ENCODE data around the gene SPATA21. TPM values are rescaled to one million over a fixed set of nuclear protein-coding genes. Genes with fewer than 3 reads are reported as not detected.
"Not testable (repeated sequence)": the region's sequence is repeated elsewhere in the genome, so short reads cannot be mapped to it uniquely, and the experiment has no call there.

The SPATA21 gene, protein sequence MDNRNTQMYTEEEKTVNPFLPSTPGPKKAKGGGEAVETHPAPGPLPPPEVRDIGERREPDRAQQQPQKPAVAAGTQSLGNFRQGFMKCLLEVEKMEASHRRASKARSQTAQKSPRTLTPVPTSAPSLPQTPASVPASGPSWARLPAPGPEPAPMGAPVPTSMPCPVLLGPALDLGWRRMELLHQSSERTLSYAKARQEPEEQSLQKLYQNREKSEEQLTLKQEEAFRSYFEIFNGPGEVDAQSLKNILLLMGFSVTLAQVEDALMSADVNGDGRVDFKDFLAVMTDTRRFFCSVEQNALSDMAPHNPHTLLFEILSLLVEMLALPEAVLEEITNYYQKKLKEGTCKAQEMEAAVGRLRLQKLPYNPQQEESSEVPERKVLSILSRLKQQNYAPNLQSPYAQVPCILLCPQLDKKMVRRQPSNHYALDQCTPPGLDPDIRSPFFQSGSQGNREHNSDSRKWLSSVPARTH
- polyA plus RNA-seq (2013, experiment 1 of 2), result not detected
- polyA plus RNA-seq (2013, experiment 2 of 2), result not detected

DNA sequence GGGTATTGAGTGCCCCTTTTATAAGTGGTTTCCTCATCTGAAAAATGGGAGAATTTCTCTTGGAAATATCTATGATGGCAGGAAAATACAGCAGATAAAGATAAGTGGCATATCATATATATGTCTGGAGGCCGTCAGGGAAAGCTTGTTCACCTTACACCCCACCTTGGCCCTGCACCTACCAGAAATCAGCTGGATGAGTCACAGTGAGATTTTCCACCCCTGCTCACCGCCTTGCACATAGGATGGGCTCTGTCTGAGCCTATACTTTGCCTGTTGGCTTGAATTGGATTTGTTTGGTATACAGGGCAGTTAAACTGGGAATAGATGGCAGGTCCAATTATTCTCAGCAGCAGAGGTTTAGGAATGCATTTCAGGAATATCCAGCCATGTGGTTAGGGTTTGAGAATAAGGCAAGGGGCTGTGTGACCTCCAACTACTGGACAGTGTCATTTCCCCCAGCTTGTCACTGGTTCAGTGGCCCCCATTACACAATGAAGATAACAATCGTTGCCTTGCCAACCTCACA, at the start of gene SPATA21:
TSS of gene SPATA21 (minus strand) at position 479 of the 529 bp plus-strand sequence. CDS start 6,053 bp downstream, outside the sequence.
- WGBS, result 84% methylated on average over 3 of the region's 3 CpGs
- Histone ChIP-seq H3K4me1 (ENCODE audit: insufficient read depth, low read length) (no peaks in the 10 kb centered on the region), H3K36me3 (ENCODE audit: insufficient read depth, low read length) (no peaks in the 10 kb centered on the region), H3K4me3 (ENCODE audit: low read length) (no peak within 1 kb of the TSS), H3K27ac (ENCODE audit: low read depth, low read length) (no peak within 1 kb of the TSS), H3K9ac (ENCODE audit: low read depth, low read length) (no peak within 1 kb of the TSS), H3K9me3 (ENCODE audit: insufficient read depth, low read depth, low read length) (no peaks in the 10 kb centered on the region), H3K27me3 (ENCODE audit: insufficient read depth, low read length) (0 out of 2 replicates have a peak, but pooled peaks cover under 1% of the 10 kb centered on the region)

GRCh38 chr1:16487011-16487410, 49.8 kb upstream of the SPATA21 start:
- H3K9me3 ChIP-seq (ENCODE audit: insufficient read depth, low read depth, low read length); H3K4me1 ChIP-seq (ENCODE audit: insufficient read depth, low read length); H3K4me3 ChIP-seq (ENCODE audit: low read length); H3K9ac ChIP-seq (ENCODE audit: low read depth, low read length); H3K27ac ChIP-seq (ENCODE audit: low read depth, low read length); H3K27me3 ChIP-seq (ENCODE audit: insufficient read depth, low read length): not testable (repeated sequence)
- H3K36me3 ChIP-seq (ENCODE audit: insufficient read depth, low read length), result peaks cover 20% of the 10 kb centered on the region

GRCh38 chr1:16486316-16486715, 49.1 kb upstream of the SPATA21 start:
- H3K9me3 ChIP-seq (ENCODE audit: insufficient read depth, low read depth, low read length); H3K4me1 ChIP-seq (ENCODE audit: insufficient read depth, low read length); H3K4me3 ChIP-seq (ENCODE audit: low read length); H3K27ac ChIP-seq (ENCODE audit: low read depth, low read length); H3K27me3 ChIP-seq (ENCODE audit: insufficient read depth, low read length); H3K9ac ChIP-seq (ENCODE audit: low read depth, low read length): not testable (repeated sequence)
- peaks cover 25% of the 10 kb centered on the region for H3K36me3 ChIP-seq (ENCODE audit: insufficient read depth, low read length)
- WGBS, result 95% methylated on average over 8 of the region's 8 CpGs

- H3K27ac ChIP-seq (ENCODE audit: low read depth, low read length), result no peak overlapping the region
- no peaks in the 10 kb centered on the region for H3K27me3 ChIP-seq (ENCODE audit: insufficient read depth, low read length)
- 96% methylated on average over 6 of the region's 6 CpGs for WGBS
- H3K4me3 ChIP-seq (ENCODE audit: low read length), result no peak overlapping the region
- no peaks in the 10 kb centered on the region for H3K9me3 ChIP-seq (ENCODE audit: insufficient read depth, low read depth, low read length)
- peaks cover 34% of the 10 kb centered on the region for H3K36me3 ChIP-seq (ENCODE audit: insufficient read depth, low read length)
- H3K4me1 ChIP-seq (ENCODE audit: insufficient read depth, low read length), result no peaks in the 10 kb centered on the region
- H3K9ac ChIP-seq (ENCODE audit: low read depth, low read length), result no peak overlapping the region
These were observed 47.7 kb upstream of the SPATA21 start for GRCh38 chr1:16484931-16485330.

DNA sequence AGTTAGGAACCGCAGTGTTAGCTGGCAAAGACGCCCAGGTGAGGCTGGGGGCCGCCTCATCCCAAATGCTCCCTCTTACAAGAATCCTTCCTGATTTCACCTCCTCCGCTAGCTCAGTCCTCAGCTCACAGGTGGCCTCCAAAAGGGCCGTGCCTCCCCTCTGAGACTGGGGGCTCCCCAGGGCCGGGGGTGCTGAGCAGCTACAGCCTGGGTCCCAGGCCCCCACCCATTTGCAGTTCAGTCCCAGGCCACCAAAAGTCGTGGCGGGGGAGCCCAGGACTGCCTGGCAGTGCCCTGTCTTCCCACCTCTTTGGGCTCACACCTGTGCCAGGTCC, 47.2 kb upstream of the SPATA21 start:
- H3K36me3 ChIP-seq (ENCODE audit: insufficient read depth, low read length), result peaks cover 29% of the 10 kb centered on the region
- H3K27me3 ChIP-seq (ENCODE audit: insufficient read depth, low read length), result no peaks in the 10 kb centered on the region
- no peak overlapping the region for H3K9ac ChIP-seq (ENCODE audit: low read depth, low read length)
- H3K4me3 ChIP-seq (ENCODE audit: low read length), result no peak overlapping the region
- whole genome bisulfite sequencing, result 93% methylated on average over 8 of the region's 8 CpGs
- no peaks in the 10 kb centered on the region for H3K4me1 ChIP-seq (ENCODE audit: insufficient read depth, low read length)
- no peak overlapping the region for H3K27ac ChIP-seq (ENCODE audit: low read depth, low read length)
- no peaks in the 10 kb centered on the region for H3K9me3 ChIP-seq (ENCODE audit: insufficient read depth, low read depth, low read length)

- WGBS, result 90% methylated on average over 42 of the region's 45 CpGs
- H3K36me3 ChIP-seq (ENCODE audit: insufficient read depth, low read length), result peaks cover 27% of the 10 kb centered on the region
- not testable (repeated sequence) for H3K9ac ChIP-seq (ENCODE audit: low read depth, low read length); H3K27ac ChIP-seq (ENCODE audit: low read depth, low read length); H3K27me3 ChIP-seq (ENCODE audit: insufficient read depth, low read length); H3K4me3 ChIP-seq (ENCODE audit: low read length); H3K9me3 ChIP-seq (ENCODE audit: insufficient read depth, low read depth, low read length); H3K4me1 ChIP-seq (ENCODE audit: insufficient read depth, low read length)
These were observed 46.6 kb upstream of the SPATA21 start for GRCh38 chr1:16483639-16484500.

DNA sequence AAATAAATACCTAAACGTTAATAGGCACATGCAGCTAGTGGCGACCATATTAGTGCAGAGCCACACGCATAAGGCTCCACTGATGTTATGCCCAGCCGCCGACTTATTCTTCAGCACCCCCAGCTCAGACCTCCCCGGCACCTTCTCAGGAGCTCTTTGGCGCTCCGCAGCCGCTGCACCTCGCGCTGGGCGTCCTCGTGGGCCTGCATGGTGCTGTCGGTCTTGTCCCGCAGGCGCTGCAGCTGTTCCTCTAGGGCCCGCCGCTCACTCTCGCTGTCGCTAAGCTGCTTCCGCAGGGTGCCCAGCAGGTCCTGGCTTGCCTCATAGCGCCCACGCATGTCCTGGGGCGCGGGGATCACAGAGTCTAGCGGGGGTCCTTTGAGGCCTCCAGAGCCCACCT, 45.9 kb upstream of the SPATA21 start:
- not testable (repeated sequence) for H3K9me3 ChIP-seq (ENCODE audit: insufficient read depth, low read depth, low read length); H3K9ac ChIP-seq (ENCODE audit: low read depth, low read length); H3K27ac ChIP-seq (ENCODE audit: low read depth, low read length); H3K4me1 ChIP-seq (ENCODE audit: insufficient read depth, low read length); H3K4me3 ChIP-seq (ENCODE audit: low read length); H3K27me3 ChIP-seq (ENCODE audit: insufficient read depth, low read length)
- peaks cover 34% of the 10 kb centered on the region for H3K36me3 ChIP-seq (ENCODE audit: insufficient read depth, low read length)
- 96% methylated on average over 26 of the region's 26 CpGs for WGBS

GRCh38 chr1:16478091-16478490, 40.9 kb upstream of the SPATA21 start:
- Histone ChIP-seq H3K27ac (ENCODE audit: low read depth, low read length) (no peak overlapping the region), H3K9me3 (ENCODE audit: insufficient read depth, low read depth, low read length) (no peaks in the 10 kb centered on the region), H3K27me3 (ENCODE audit: insufficient read depth, low read length) (no peaks in the 10 kb centered on the region), H3K36me3 (ENCODE audit: insufficient read depth, low read length) (peaks cover 49% of the 10 kb centered on the region), H3K4me3 (ENCODE audit: low read length) (no peak overlapping the region), H3K4me1 (ENCODE audit: insufficient read depth, low read length) (no peaks in the 10 kb centered on the region), H3K9ac (ENCODE audit: low read depth, low read length) (no peak overlapping the region)
- 95% methylated on average over 12 of the region's 12 CpGs for WGBS

DNA sequence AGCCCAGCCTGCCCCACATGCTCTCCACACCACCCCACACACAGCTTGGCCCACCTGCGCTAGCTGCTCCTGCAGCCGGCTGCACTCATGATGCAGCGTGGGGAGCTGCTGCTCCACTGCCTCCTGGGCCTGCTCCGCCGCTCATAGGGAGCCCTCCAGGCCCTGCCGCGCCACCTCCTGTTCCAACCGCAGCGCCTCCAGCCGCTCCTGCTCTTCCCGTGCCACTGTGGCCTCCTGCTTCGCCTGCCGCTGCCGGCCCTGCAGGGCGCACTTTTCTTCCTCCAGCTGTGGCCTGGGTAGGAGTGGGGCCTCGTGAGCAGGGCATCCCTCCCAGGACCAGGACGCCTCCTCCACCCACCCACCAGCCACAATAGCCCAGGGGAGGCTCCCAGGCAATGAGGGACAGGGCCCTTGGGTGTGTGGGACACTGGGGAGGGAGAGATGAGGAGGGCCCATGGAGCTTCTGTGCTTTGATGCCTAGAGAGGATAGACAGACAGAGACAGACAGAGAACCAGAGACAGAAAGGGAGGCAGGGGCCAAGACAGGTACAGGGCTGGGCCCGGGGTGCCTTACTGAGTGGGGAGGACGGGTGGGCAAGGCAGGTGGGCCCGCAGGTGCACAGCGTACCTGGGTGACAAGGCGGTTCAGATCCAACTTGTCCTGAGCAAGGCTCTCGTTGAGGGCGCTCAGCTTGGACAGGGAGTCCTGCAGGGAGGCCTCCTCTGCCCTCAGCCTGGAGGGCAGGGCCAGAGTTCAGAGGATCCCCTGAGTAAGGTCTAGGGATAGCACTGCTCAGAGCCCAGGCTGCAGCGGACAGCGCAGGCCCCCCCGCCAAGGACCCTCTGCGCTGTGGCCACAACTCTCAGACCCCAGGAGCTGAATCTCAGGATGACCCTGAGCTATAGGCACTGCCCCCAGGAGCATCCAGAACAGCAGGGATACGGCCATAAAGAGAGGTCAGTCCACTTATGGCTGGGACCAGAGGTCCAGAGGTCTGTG, 38.8 kb upstream of the SPATA21 start:
- not testable (repeated sequence) for H3K9me3 ChIP-seq (ENCODE audit: insufficient read depth, low read depth, low read length); H3K9ac ChIP-seq (ENCODE audit: low read depth, low read length); H3K4me1 ChIP-seq (ENCODE audit: insufficient read depth, low read length); H3K27me3 ChIP-seq (ENCODE audit: insufficient read depth, low read length); H3K4me3 ChIP-seq (ENCODE audit: low read length); H3K27ac ChIP-seq (ENCODE audit: low read depth, low read length)
- 90% methylated on average over 26 of the region's 29 CpGs for WGBS
- H3K36me3 ChIP-seq (ENCODE audit: insufficient read depth, low read length), result peaks cover 54% of the 10 kb centered on the region

GRCh38 chr1:16474891-16475290, 37.7 kb upstream of the SPATA21 start:
- H3K4me3 ChIP-seq (ENCODE audit: low read length); H3K27ac ChIP-seq (ENCODE audit: low read depth, low read length); H3K4me1 ChIP-seq (ENCODE audit: insufficient read depth, low read length); H3K27me3 ChIP-seq (ENCODE audit: insufficient read depth, low read length); H3K9me3 ChIP-seq (ENCODE audit: insufficient read depth, low read depth, low read length); H3K9ac ChIP-seq (ENCODE audit: low read depth, low read length): not testable (repeated sequence)
- peaks cover 49% of the 10 kb centered on the region for H3K36me3 ChIP-seq (ENCODE audit: insufficient read depth, low read length)
- 89% methylated on average over 1 of the region's 2 CpGs for WGBS

Measured in HUES64 (cell line).